ENCODE results near the gene ADAM8.
A peak's percentile ranks its signal among the peaks of the same experiment; 100 is the strongest.
"Not testable (repeated sequence)": the region's sequence is repeated elsewhere in the genome, so short reads cannot be mapped to it uniquely, and the experiment has no call there.

The ADAM8 gene

DNA sequence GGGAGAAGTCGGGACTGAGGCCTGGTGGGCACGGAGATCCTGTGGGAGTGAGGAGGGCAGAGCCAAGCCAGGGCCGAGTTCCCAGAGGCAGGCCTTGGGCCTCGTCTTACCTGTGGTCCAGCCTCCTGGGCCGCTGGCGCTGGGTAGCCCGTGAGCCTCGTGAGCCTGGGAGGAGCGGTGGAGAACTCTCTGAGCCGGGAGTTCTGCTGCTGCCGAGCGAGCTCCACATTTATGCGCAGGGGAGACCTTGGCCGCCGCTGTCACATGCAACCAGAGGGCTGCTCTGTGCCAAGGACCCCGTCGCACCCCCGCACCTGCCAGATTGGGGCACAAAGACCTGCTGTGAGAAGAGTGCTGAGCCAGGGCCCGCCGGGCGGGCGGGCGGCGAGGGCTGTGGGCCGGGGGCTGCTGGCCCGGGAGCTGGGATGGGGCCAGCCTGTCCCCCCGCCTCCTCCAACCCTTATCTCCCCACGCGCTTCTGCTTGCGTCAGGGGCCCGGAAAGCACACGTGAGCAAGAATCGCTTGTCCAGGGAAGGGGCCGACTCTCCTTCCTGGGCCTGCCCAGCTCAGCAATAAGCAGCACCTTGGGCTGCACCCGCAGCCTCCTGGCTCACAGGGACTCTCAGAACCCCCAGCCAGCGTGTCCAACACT is 28.9 kb downstream of the ADAM8 start:
- no peak for DNase-seq

GRCh38 chr10:133246236-133246626 is 30.4 kb downstream of the ADAM8 start:
- DNase-seq: no peak

GRCh38 chr10:133245439-133246235 is 31.0 kb downstream of the ADAM8 start:
- DNase-seq: no peak

DNA sequence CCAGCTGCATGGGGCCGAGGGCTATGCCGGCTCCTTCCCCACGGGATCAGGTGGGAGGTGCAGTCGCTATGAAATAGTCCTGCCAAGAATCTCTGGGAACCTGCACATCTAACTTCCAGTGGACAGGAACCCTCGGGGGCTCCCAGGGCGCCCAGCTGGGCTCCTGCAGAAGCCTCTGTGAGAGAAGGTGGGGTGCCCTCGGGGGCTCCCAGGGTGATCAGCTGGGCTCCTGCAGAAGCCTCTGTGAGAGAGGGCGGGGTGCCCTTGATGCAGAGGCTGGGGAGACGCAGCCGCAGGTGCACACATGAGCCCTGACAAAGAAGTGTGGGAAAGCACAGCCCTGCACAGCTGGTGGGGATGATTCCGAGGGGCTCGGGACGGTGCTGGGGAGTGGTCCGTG is 33.1 kb downstream of the ADAM8 start:
- no peak for DNase-seq

DNA sequence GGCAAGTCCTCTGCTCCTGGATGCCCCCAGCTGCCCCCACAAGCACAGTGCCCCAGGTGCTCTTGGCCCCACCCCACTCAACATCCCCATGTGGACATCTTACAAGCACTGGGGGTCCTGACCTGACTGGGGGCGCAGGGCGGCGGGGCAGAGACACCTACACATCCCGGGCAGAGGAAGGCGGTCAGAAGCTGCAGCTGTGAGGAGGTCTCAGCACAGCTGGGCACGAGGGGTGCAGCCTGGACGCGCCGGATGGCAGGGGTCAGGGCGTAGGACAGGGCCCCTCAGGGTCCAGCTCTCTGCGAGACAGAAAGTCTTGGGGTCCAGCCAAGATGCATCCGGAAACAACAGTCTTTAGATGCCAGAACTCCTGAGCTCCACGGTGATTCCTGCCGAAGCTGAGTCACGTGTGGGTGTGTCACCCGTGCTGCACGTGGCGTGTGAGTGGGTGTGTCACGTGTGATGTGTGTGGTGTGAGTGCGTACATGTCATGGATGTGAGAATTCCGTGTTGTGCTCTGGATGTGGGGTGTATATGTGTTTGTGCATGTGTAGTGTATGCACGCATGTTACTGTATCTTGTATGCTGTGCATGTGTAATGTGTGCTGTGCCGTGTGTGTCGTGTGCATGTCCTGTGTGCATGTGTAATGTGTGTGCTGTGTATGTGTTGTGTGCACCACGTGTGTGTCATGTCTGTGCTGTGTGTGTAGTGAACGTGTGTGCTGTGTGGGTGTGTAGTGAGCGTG is 33.9 kb downstream of the ADAM8 start:
- no peak for DNase-seq

- no peak for DNase-seq
Observed at GRCh38 chr10:133241501-133242205, 35.0 kb downstream of the ADAM8 start.

- no peak for DNase-seq
Observed at GRCh38 chr10:133239990-133240389, 36.7 kb downstream of the ADAM8 start.

GRCh38 chr10:133238466-133238804 is 38.2 kb downstream of the ADAM8 start:
- no peak for DNase-seq

DNA sequence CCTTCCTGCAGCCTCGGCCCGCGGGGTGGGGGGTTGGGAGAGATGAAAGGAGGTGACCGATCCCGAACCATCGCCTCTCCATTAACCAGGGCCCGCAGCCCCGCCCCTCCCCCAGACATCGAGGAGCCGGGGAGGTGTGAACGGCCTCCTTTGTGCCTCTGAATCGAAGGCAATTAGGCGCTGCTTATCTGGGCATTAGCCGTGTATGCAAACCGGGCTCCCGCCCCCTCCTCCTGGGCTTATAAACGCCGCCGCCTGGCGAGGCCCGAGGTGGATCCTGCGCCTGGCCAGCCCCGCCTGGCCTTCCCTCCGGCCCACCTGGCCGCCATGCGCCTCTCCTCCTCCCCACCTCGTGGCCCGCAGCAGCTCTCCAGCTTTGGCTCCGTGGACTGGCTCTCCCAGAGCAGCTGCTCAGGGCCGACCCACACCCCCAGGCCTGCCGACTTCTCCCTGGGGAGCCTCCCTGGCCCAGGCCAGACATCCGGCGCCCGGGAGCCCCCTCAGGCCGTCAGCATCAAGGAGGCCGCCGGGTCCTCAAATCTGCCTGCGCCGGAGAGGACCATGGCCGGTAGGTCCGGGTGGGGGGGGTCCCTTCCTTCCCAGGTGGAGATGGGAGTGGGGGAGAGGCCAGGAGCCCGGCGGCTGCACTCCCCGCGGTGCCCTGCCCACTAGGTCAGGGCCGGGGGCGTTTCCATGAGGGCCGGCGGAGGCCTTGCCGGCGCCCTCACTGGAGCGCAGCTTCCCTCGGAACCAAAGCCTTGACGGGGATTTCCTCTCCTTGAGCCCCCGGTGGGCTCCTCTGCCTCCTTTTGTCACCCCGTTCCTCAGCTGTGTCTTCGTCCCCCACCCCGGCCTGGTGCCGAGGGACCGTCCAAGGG is 38.8 kb downstream of the ADAM8 start, which contains the start of gene VENTX:
TSS of gene VENTX (plus strand) at position 268 of the 878 bp plus-strand sequence. CDS start at position 328, 60 bp downstream.
- DNase-seq: peak; percentile 16

GRCh38 chr10:133237241-133237587 is 39.5 kb downstream of the ADAM8 start:
- DNase-seq: no peak

- DNase-seq: no peak
Observed at GRCh38 chr10:133236401-133237240, 40.0 kb downstream of the ADAM8 start.

DNA sequence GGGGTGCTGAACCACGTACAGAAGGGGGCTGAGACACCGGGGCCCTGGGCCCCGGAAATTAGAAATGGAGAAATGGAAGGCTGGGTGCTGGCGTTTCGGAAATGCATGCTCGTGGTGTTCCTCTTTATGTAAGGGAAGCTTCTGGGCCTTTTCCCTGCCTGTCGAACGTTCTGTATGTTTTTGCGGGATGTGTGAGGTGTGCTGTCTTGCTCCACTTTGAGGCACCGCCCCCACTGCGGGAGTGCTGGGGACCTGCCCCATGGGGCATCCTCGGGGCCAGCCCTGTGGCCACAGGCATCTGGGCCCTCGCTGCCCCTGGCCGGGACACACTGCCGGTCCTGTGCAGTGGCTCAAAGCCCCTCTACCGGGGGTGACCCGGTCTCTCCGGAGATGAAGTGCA is 40.7 kb downstream of the ADAM8 start:
- no peak for DNase-seq

- no peak for DNase-seq
Observed at GRCh38 chr10:133235265-133235855, 41.3 kb downstream of the ADAM8 start.

- DNase-seq: not testable (repeated sequence)
Observed at GRCh38 chr10:133234796-133235195, 41.9 kb downstream of the ADAM8 start.

DNA sequence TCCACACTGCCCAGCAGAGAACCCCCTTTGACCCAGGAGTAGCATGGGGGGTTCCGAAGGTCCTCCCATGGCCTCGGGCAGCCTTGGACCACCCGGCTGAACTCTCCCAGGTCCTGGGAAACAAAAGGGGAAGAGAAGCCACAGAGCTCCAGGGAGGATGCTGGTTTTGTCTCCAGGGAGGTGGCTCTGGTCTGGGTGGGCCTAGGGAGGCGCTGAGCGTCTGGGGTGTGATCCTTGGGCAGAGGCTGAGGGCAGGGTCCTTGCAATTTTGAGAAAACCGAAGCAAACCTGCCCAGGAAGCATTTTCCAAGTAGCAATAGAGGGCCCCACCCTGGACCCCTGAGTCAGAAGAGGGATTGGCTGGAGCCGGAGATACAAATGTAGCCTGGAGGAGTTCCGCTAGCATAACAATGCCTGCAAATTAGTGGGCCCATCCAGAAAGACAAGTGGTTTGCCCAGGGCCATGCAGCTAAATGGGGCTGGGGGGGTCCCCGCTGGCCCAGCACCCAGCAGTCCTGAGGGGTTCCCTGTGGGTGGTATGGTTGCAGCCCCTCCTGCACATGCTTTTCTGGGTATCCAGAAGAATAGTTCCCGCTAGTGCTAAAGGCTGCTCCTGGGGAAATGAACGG is 44.6 kb downstream of the ADAM8 start:
- no peak for DNase-seq

DNA sequence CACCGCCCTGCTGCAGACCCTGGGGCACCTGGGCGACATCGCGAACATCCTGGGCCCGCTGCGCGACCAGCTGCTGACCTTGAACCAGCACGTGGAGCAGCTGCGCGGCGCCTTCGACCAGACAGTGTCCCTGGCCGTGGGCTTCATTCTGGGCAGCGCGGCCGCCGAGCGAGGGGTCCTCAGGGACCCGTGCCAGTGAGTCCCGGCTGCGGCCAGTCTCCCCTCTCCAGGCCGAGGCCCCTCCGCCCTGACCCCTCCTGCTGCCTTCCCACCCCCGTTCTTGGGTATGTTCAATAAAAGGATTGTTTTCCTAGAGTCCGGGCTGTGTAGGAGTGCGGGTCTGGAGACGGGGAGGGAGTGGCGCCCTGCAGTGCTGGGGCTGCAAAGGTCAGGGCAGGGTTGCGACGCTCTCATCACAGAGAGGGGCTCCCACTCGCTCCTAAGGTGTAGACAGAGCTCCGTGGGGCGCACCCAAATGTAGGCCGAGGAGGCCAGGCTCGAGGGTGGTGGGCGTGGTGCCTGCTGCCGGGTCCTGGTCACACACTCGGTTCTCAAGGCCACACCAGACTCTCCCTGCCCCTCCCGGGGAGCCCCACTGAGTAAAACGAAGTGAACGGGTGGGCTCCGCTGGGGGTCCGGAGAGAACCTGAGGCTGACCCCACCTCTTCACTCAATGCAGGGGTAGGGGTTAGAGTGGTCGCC is 45.3 kb downstream of the ADAM8 start:
- no peak for DNase-seq

- DNase-seq: no peak
Observed at GRCh38 chr10:133230387-133231195, 46.1 kb downstream of the ADAM8 start.

- DNase-seq: no peak
Observed at GRCh38 chr10:133230044-133230361, 46.7 kb downstream of the ADAM8 start, which contains the start of gene UTF1. UTF1 (plus strand) TSS chr10:133230217; CDS start chr10:133230289, 72 bp downstream.

All from NCI-H1048 (cell line).